Activated CD8-positive, alpha-beta T cell treated with anti-CD3 and anti-CD28 coated beads, Interleukin-2, amount 10 ng/mL, durations not matched to agents 7 days and 5 days (primary cell): Measurements from ENCODE around the gene INPP5J. TPM values are rescaled to one million over a fixed set of nuclear protein-coding genes. Genes with fewer than 3 reads are reported as not detected.
"Not testable (repeated sequence)": the region's sequence is repeated elsewhere in the genome, so short reads cannot be mapped to it uniquely, and the experiment has no call there.

Source experiments
- ATAC-seq: fragments of 150-1000 bp; cut with Tn5 transposase; one replicate; pipeline ENCODE4 v1.10.0; 2021; ENCODE audit warnings: moderate library complexity
- CTCF ChIA-PET: fragments of 350-600 bp; sonication (Branson Sonifier 250); formaldehyde crosslinking; loops from one replicate; lab custom pipeline; 2021; ENCODE audit warnings: antibody characterized with exemption; lab: Charles Lee
- POLR2A ChIA-PET: fragments of 350-600 bp; sonication (Branson Sonifier 250); formaldehyde crosslinking; loops from one replicate; lab custom pipeline; 2021; ENCODE audit warnings: antibody characterized with exemption; lab: Charles Lee
- DNase-seq: peaks from one replicate; pipeline ENCODE4 v3.0.0-alpha.2; 2020
- H3K27ac Mint-ChIP-seq: one replicate; pipeline ENCODE4 v1.8.0; 2021; ENCODE audit warnings: mild to moderate bottlenecking, mixed read lengths
- H3K27me3 Mint-ChIP-seq: one replicate; pipeline ENCODE4 v1.8.0; 2021; ENCODE audit warnings: low read depth, mixed read lengths
- H3K36me3 Mint-ChIP-seq: one replicate; pipeline ENCODE4 v1.8.0; 2021; ENCODE audit warnings: low read depth, mixed read lengths
- H3K4me1 Mint-ChIP-seq: one replicate; pipeline ENCODE4 v1.8.0; 2021; ENCODE audit warnings: low read depth, mixed read lengths
- H3K4me3 Mint-ChIP-seq: one replicate; pipeline ENCODE4 v1.8.0; 2021; ENCODE audit warnings: mild to moderate bottlenecking, mixed read lengths
- H3K9me3 Mint-ChIP-seq: one replicate; pipeline ENCODE4 v1.8.0; 2022; ENCODE audit warnings: mixed read lengths; ENCODE audit not compliant: insufficient read depth
- total RNA-seq, 2 experiments: library from RNA; stranded (reverse); gene quantifications; one replicate each; pipeline ENCODE4 v1.2.3, GENCODE V29; 2021

Gene INPP5J
- total RNA-seq, 2 experiments from 2014 or later: not detected

DNA sequence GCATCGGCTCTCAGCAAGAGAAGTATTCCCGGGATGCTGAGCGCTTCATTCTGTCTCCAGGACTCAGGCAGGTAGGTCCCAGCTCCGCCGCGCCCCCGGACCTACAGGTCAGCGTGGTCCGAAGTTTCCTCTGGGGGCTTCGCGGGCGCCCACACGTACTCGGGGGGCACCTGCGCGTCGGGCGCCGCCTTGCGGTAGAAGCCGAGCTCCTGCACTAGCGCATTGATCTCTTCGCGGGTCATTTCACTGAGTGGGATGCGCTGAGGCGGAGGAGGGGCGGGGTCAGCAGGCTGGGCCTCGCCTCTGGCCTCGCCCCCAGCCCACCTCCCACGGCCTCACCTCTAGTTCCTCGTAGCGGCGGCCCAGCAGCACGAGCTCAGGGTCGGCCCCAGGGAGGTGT lies 17.9 kb upstream of the INPP5J start:
- Mint-ChIP-seq H3K36me3 (peaks cover 5% of the 10 kb centered on the region), H3K27ac (no peak overlapping the region), H3K4me1 (peaks cover 10% of the 10 kb centered on the region), H3K4me3 (no peak overlapping the region), H3K27me3 (no peaks in the 10 kb centered on the region), H3K9me3 (no peaks in the 10 kb centered on the region)
- ChIA-PET POLR2A (no interaction called here), CTCF (interaction anchor here (0.7 to 1.4 kb wide), 3 partner anchors 9 to 137 kb away, joined by 3 to 4 read pairs (median 3); no protein-coding TSS in a partner anchor)
- no peak for DNase-seq
- no peak for ATAC-seq

GRCh38 chr22:31105282-31105929 lies 17.4 kb upstream of the INPP5J start:
- CTCF ChIA-PET: interaction anchor here (0.7 to 1.4 kb wide), 3 partner anchors 9 to 138 kb away, joined by 3 to 4 read pairs (median 3); no protein-coding TSS in a partner anchor
- peaks cover 10% of the 10 kb centered on the region for H3K4me1 Mint-ChIP-seq

GRCh38 chr22:31106001-31106571 lies 16.7 kb upstream of the INPP5J start:
- Mint-ChIP-seq H3K36me3 (peaks cover 4% of the 10 kb centered on the region), H3K4me3 (no peak overlapping the region), H3K27me3 (no peaks in the 10 kb centered on the region), H3K4me1 (peaks cover 10% of the 10 kb centered on the region), H3K27ac (no peak overlapping the region), H3K9me3 (no peaks in the 10 kb centered on the region)
- DNase-seq: no peak
- POLR2A ChIA-PET: no interaction called here
- ATAC-seq: no peak
- CTCF ChIA-PET: interaction anchor here (1.4 to 1.5 kb wide), 2 partner anchors 103 to 138 kb away, joined by 3 read pairs; no protein-coding TSS in a partner anchor

More at GRCh38 chr22:31105282-31105929, 17.4 kb upstream of the INPP5J start:
- no peaks in the 10 kb centered on the region for H3K27me3 Mint-ChIP-seq
- H3K9me3 Mint-ChIP-seq: no peaks in the 10 kb centered on the region
- peaks cover 5% of the 10 kb centered on the region for H3K36me3 Mint-ChIP-seq
- POLR2A ChIA-PET: no interaction called here
- H3K27ac Mint-ChIP-seq: no peak overlapping the region
- ATAC-seq: no peak
- no peak for DNase-seq
- no peak overlapping the region for H3K4me3 Mint-ChIP-seq

- Mint-ChIP-seq H3K4me3 (peak overlapping the region; percentile 86), H3K36me3 (peaks cover 2% of the 10 kb centered on the region), H3K4me1 (peaks cover 10% of the 10 kb centered on the region), H3K27ac (no peak overlapping the region), H3K27me3 (no peaks in the 10 kb centered on the region), H3K9me3 (no peaks in the 10 kb centered on the region)
- ChIA-PET CTCF (interaction anchor here (0.9 to 2.6 kb wide), 10 partner anchors 14 to 500 kb away, joined by 3 to 22 read pairs (median 6); partner anchors contain the start of gene TCN2), POLR2A (no interaction called here)
- ATAC-seq (no peak), DNase-seq (no peak)
These were observed 16.0 kb upstream of the INPP5J start for GRCh38 chr22:31106731-31107177.

GRCh38 chr22:31107178-31107893 lies 15.4 kb upstream of the INPP5J start, which contains the start of gene SELENOM:
TSS of gene SELENOM (minus strand) at chr22:31107568. CDS start at chr22:31107505, 63 bp downstream.
- POLR2A ChIA-PET: interaction anchor here (0.6 kb wide), 1 partner anchor 49 kb away, joined by 3 read pairs; no protein-coding TSS in a partner anchor
- H3K4me3 Mint-ChIP-seq: peak within 1 kb of the TSS; percentile 86
- H3K4me1 Mint-ChIP-seq: peaks cover 10% of the 10 kb centered on the region
- ATAC-seq (peak; percentile 97), DNase-seq (peak; percentile 90)
- no peaks in the 10 kb centered on the region for H3K9me3 Mint-ChIP-seq
- H3K27me3 Mint-ChIP-seq: no peaks in the 10 kb centered on the region
- no peaks in the 10 kb centered on the region for H3K36me3 Mint-ChIP-seq
- H3K27ac Mint-ChIP-seq: peak within 1 kb of the TSS; percentile 72
- CTCF ChIA-PET: interaction anchor here (0.6 to 2.6 kb wide), 35 partner anchors 10 to 863 kb away, joined by 3 to 22 read pairs (median 3); partner anchors contain the start of genes PIK3IP1, RNF185 and TCN2

DNA sequence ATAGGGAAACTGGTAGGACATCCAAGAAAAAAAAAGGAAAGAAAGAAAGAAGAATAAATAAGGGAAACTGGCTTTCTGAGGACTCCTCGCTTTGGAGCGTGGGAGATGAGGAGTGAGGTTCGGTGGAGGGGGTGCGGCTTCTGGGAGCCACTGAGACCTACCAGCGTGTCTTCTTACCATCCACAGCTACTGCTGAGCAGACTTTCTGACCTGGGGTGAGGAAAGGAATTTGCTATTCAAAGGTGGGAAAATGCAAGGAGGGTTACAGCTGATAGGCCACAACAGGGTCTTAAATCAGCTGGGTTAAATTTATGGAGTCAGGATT lies 14.9 kb upstream of the INPP5J start:
- peak overlapping the region; percentile 86 for H3K4me3 Mint-ChIP-seq
- peaks cover 3% of the 10 kb centered on the region for H3K9me3 Mint-ChIP-seq
- H3K36me3 Mint-ChIP-seq: no peaks in the 10 kb centered on the region
- ChIA-PET CTCF (interaction anchor here (0.6 to 2.6 kb wide), 34 partner anchors 10 to 862 kb away, joined by 3 to 22 read pairs (median 4); partner anchors contain the start of genes PIK3IP1, SMTN and TCN2), POLR2A (interaction anchor here (0.6 to 1.2 kb wide), 2 partner anchors 48 to 139 kb away, joined by 3 read pairs; partner anchors contain the start of gene MORC2)
- H3K27me3 Mint-ChIP-seq: no peaks in the 10 kb centered on the region
- no peak for DNase-seq
- peak overlapping the region; percentile 72 for H3K27ac Mint-ChIP-seq
- H3K4me1 Mint-ChIP-seq: peaks cover 10% of the 10 kb centered on the region
- ATAC-seq: peak; percentile 28

- H3K36me3 Mint-ChIP-seq, H3K4me3 Mint-ChIP-seq, H3K27ac Mint-ChIP-seq, H3K27me3 Mint-ChIP-seq, H3K9me3 Mint-ChIP-seq, POLR2A ChIA-PET, ATAC-seq, H3K4me1 Mint-ChIP-seq, DNase-seq: not testable (repeated sequence)
- CTCF ChIA-PET: interaction anchor here (1.2 kb wide), 1 partner anchor 160 kb away, joined by 3 read pairs; no protein-coding TSS in a partner anchor
These were observed 10.1 kb upstream of the INPP5J start for GRCh38 chr22:31112547-31113091.

GRCh38 chr22:31118046-31118820 lies 4.5 kb upstream of the INPP5J start:
- Mint-ChIP-seq H3K9me3 (no peaks in the 10 kb centered on the region), H3K4me1 (no peaks in the 10 kb centered on the region), H3K4me3 (no peak overlapping the region), H3K27ac (no peak overlapping the region), H3K27me3 (peaks cover 3% of the 10 kb centered on the region), H3K36me3 (no peaks in the 10 kb centered on the region)
- ChIA-PET POLR2A (interaction anchor here (0.6 kb wide), 1 partner anchor 105 kb away, joined by 3 read pairs; no protein-coding TSS in a partner anchor), CTCF (interaction anchor here (2.0 kb wide), 1 partner anchor 10 kb away, joined by 11 read pairs; the partner anchor contains the start of gene SELENOM)
- DNase-seq: no peak
- no peak for ATAC-seq

GRCh38 chr22:31119026-31119717 lies 3.6 kb upstream of the INPP5J start:
- no peaks in the 10 kb centered on the region for H3K36me3 Mint-ChIP-seq
- no peak overlapping the region for H3K4me3 Mint-ChIP-seq
- H3K27me3 Mint-ChIP-seq: peaks cover 3% of the 10 kb centered on the region
- H3K9me3 Mint-ChIP-seq: no peaks in the 10 kb centered on the region
- H3K4me1 Mint-ChIP-seq: no peaks in the 10 kb centered on the region
- POLR2A ChIA-PET: no interaction called here
- no peak for ATAC-seq
- no peak for DNase-seq
- no peak overlapping the region for H3K27ac Mint-ChIP-seq
- CTCF ChIA-PET: no interaction called here

- ChIA-PET CTCF (interaction anchor here (0.8 kb wide), 1 partner anchor 12 kb away, joined by 3 read pairs; no protein-coding TSS in a partner anchor), POLR2A (no interaction called here)
- Mint-ChIP-seq H3K27ac (no peak overlapping the region), H3K4me3 (no peak overlapping the region), H3K27me3 (peaks cover 3% of the 10 kb centered on the region), H3K36me3 (no peaks in the 10 kb centered on the region), H3K4me1 (no peaks in the 10 kb centered on the region), H3K9me3 (no peaks in the 10 kb centered on the region)
- DNase-seq: no peak
- ATAC-seq: no peak
These were observed 2.5 kb upstream of the INPP5J start for GRCh38 chr22:31120230-31120629.
